HG02610 (cell line): ENCODE measurements around the gene IQCM.

Experiments
- ATAC-seq: cut with Tn5 transposase; IDR thresholded peaks from one replicate; pipeline ENCODE4 v1.9.1; 2021; ENCODE audit warnings: mild to moderate bottlenecking, moderate library complexity; ENCODE audit not compliant: unreplicated experiment

The IQCM gene

GRCh38 chr4:149781150-149781549 is 34.5 kb downstream of the IQCM start:
- ATAC-seq: no peak

DNA sequence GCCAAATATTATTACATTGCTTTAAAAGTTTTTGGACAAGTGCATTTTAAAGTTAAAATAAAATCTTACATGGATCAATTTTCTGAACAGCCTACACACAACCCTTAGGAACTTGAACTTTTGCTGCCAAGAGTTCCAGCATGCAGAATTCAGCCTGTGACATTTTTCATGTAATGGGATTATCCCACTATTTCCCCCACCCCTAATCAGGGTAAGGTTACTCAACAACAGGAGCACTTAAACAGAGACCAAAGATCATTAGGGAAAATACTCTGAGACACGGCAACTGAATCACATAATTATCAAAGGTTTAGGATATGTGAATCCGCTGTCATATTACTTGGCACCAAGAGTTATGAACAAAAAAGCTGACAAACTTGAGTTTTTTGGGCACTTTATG is 47.2 kb downstream of the IQCM start:
- no peak for ATAC-seq

DNA sequence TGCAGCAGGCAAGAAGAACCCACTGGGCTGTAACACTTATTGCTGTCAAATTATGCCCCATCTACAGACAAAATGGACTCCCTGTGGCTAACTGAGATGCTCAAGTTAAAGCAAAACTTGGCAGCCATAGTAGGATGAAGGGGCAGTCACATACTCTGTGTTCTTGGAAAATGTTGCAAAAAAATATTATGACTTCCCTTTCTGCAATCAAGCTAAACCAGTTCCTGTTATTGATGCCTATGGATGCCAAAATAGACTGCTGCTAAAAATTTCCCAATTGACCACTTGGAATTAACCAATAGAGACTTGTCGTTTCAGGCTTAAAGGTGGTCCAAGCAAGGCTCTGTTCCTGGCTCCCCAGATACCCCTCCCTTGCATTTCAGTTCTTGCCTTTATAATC is 49.5 kb downstream of the IQCM start:
- no peak for ATAC-seq

- no peak for ATAC-seq
These were observed 50.0 kb downstream of the IQCM start for GRCh38 chr4:149765630-149766029.

GRCh38 chr4:149755969-149756368 is 59.7 kb downstream of the IQCM start:
- no peak for ATAC-seq

- no peak for ATAC-seq
These were observed 61.1 kb downstream of the IQCM start for GRCh38 chr4:149754526-149754925.

- no peak for ATAC-seq
These were observed 62.9 kb downstream of the IQCM start for GRCh38 chr4:149752729-149753128.

DNA sequence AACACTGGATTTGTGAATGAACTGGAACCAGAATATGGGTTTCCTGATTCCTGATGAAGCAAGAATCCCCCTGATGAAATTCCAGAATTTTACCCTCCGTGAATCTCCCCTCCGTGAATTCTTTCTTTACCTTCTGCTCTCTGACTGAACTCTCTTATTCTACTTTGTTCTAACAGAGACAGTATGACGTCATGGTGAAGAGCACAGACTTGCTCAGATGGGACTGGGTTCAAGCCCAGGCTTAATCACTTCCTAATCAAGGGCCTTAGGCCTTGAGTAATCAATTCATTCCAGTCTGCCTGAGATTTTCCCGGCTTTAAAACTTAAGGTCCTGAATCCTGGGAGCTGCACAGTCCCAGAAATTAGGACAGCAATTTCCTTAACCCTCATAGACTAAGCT is 64.5 kb downstream of the IQCM start:
- ATAC-seq: no peak

DNA sequence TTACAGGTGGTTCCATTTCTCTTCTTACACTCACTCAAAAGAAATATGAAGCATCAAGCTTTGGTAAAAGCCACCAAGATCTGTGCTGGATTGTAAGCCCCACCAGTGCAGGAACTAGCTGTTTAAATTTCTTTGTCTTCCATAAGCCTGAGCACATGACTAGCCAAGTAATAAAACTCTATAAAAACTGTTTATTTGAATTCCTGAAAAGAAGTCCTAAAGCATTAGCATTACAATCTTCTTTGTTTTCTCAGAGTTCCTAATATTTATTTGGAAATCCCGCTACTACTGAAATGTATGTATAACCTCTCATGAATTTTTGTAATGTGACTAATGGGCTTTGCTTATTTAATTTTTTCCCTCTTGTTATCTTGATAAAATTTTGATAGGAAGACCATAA is 65.9 kb downstream of the IQCM start:
- no peak for ATAC-seq

DNA sequence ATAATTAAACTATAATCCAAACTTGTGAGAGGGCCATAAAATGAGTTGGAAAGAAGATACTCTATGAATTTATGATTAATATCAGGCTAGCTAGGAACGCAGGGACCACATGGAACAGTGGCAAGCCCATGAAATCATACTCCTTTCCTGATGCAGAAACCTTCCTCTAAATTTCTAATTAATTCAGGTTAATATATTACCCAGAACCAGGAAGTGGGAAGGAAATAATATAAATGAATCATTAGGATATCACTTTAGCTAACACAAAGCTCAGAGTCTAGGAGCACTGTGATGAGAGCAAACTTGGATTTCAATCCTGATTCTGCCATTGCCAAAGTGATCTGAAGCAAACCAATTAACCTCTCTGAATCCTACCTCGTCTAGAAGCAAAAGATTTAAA is 68.0 kb downstream of the IQCM start:
- ATAC-seq: no peak

GRCh38 chr4:149746276-149746675 is 69.4 kb downstream of the IQCM start:
- no peak for ATAC-seq

GRCh38 chr4:149741186-149741831 is 74.3 kb downstream of the IQCM start:
- no peak for ATAC-seq

DNA sequence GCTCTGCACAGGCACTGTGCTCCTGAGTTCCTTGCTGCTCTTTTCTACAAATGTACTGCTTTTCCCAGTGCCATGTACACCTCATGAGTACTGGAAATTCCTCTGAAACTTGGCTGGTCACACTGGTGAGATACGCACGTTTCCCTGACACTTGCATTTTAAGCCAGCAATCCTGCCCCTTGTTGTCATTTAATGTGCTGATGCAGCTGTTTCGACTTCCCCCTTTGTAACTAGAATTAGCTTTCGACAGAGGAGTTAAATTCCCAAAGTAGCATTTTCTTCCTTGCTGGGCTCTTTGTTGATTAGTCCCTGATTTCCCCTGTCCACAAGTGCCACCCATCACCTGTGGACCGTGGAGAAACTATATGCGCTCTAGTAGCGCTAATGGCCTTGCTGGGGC is 77.5 kb downstream of the IQCM start:
- no peak for ATAC-seq

- ATAC-seq: no peak
These were observed 79.8 kb downstream of the IQCM start for GRCh38 chr4:149735796-149736195.

DNA sequence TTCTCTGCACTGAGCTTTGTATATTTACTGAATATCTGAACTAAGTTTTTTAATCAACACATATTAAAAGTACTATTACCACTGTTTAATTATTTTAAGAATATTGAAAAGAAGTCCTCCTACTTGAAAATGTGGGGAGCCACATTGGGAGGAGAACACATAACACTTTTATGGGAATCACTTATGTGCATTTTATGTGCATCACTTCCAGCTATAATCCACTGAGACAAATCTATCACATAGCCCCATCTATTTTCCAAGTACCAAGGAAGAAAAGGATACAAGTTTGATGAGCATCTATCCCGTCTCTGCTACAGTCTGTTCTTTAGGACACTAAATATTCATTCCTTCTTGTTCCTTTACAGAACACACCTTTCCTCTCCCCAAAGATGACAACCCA is 87.2 kb downstream of the IQCM start:
- no peak for ATAC-seq

DNA sequence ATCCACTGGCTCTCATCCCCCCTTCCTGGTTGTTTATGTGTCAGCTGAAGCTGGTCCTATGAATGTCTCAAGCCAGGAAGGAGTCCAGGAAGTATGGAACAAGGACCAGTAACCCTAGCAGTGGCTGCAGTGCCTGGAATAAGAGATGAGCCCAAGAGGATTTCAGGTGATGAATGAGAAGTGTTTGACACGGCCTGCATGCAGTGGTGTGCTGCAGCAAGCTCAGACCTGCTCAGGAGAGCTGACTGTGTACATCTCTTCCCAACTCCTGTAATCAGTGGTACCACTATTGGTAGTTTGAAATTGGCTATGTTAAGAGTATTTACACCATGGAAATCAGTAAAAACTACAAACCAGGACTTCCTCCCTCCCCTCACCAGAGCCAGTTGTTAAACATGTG is 88.0 kb downstream of the IQCM start:
- no peak for ATAC-seq

- ATAC-seq: no peak
These were observed 92.6 kb downstream of the IQCM start for GRCh38 chr4:149723065-149723464.

- no peak for ATAC-seq
These were observed 95.8 kb downstream of the IQCM start for GRCh38 chr4:149719806-149720205.

DNA sequence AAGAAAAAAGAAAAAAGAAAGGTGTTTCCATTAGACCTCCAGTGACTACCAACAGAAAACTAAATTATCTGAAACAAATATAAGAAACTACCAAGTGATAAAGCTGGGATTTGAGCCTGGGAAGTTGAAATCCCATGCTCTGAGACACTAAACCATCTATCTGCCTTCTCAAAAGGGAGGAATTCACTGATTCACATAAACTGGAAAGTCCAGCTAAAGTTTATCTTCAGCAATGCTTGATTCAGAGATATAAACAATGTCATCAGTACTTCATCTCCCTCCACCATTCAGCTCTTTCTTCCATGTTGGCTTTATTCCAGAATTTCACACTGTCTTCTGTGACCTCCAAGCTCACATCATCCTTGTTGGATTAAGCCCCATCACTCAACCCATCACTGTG is 96.3 kb downstream of the IQCM start:
- no peak for ATAC-seq

- no peak for ATAC-seq
These were observed 97.1 kb downstream of the IQCM start for GRCh38 chr4:149718500-149718899.

- ATAC-seq: no peak
These were observed 98.9 kb downstream of the IQCM start for GRCh38 chr4:149716728-149717127.

DNA sequence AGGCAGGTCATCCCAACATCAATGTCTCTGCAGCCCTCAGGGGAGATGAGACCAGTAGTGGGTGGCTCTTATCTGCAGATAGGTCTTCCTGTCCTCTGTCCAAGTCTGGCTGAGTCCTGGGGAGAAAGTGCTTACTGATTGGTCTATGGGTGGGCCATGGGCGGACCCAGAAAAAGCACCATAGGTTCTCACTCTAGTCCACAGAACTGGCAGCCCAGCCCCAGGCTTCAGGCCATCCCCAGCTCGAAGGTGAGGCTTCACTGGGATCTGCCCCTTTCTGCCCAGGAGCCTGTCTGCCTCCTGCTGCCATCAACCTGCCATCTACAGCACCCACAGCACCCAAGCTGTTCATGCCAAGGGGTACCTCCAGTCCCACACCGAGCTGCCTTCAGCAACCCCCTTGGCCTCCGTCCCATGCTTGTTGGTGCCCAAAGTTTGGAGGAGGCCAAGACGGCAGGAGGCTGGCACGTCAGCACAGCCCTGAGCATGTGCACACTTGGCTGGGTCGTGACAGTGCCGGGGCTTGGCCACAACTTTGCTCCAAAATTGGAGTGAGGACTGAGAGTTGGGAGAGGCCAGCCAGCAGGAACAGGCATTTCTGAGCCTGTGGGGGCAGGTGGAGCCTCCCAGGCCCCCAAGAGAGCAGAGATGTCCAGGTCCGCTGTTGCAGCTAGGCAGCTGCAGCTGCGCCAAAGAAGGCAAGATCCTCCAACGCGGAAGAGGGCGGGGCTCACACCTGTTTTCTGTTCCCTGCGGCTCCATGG is 99.6 kb downstream of the IQCM start:
- ATAC-seq: no peak

- no peak for ATAC-seq
These were observed 102.6 kb downstream of the IQCM start for GRCh38 chr4:149713031-149713430.
